SKM-1 treated with dmso at 0.1 percent for 144 hours (cell line): Measurements from ENCODE around the gene DNAH17.

Experiments
- DNase-seq: peaks from one replicate; lab custom pipeline; 2025; ENCODE audit not compliant: unreplicated experiment; lab: John Stamatoyannopoulos, UW

The DNAH17 gene, protein sequence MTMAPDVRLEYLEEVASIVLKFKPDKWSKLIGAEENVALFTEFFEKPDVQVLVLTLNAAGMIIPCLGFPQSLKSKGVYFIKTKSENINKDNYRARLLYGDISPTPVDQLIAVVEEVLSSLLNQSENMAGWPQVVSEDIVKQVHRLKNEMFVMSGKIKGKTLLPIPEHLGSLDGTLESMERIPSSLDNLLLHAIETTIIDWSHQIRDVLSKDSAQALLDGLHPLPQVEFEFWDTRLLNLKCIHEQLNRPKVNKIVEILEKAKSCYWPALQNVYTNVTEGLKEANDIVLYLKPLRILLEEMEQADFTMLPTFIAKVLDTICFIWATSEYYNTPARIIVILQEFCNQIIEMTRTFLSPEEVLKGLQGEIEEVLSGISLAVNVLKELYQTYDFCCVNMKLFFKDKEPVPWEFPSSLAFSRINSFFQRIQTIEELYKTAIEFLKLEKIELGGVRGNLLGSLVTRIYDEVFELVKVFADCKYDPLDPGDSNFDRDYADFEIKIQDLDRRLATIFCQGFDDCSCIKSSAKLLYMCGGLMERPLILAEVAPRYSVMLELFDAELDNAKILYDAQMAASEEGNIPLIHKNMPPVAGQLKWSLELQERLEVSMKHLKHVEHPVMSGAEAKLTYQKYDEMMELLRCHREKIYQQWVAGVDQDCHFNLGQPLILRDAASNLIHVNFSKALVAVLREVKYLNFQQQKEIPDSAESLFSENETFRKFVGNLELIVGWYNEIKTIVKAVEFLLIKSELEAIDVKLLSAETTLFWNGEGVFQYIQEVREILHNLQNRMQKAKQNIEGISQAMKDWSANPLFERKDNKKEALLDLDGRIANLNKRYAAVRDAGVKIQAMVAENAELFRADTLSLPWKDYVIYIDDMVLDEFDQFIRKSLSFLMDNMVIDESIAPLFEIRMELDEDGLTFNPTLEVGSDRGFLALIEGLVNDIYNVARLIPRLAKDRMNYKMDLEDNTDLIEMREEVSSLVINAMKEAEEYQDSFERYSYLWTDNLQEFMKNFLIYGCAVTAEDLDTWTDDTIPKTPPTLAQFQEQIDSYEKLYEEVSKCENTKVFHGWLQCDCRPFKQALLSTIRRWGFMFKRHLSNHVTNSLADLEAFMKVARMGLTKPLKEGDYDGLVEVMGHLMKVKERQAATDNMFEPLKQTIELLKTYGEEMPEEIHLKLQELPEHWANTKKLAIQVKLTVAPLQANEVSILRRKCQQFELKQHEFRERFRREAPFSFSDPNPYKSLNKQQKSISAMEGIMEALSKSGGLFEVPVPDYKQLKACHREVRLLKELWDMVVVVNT (N-terminal part only)

DNA sequence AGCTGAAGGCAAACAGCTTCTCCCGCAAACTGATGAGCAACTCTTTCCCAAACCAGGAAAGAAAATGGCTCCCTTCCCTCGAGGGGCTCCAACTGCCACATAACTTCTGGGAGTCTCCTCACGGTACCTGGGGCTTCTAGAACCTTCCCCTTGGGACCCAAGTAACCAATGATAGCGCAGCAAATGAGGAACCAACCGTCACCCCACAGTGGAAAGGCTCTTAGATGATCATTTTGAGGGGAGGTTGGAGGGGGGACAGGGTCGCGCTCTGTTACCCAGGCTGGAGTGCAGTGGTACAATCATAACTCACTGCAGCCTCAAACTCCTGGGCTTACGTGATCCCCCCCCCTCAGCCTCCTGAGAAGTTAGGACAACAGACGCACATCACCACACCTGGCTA lies at the start of gene DNAH17:
TSS of gene DNAH17 (minus strand) at position 101 of the 400 bp plus-strand sequence. CDS start 2,339 bp downstream, outside the sequence.
- no peak for DNase-seq

DNA sequence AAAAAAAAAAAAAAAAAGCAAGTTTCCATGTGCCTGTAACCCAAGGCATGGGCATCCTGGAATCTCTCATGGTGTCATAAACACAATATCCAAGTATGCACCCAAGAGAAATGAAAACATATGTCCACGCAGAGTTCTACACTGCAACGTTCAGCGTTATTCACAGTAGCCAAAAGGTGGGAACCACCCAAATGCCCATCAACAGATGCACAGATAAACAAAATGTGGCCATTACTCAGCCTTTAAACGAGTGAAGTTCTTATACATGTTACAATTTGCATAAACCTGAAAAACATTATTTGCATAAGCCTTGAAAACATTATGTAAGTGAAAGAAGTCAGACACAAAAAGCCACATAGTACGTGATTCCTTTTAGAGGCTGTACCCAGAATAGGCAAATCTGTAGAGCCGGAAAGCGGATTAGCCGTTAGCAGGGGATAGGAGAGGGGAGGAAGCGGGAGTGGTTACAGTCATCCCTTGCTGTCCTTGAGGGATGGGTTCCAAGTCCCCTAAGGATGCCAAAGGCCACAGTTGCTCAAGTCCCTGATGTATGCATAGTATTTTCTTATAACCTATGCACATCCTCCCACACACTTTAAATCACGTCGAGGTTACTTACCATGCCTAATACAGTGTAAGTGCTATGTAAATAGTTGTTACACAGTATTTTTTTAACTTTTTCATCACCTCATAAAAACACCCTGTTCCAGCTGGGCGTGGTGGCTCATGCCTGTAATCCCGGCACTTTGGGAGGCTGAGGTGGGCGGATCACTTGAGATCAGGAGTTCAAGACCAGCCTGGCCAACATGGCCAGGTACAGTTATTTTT lies 47.3 kb upstream of the DNAH17 start:
- no peak for DNase-seq

DNA sequence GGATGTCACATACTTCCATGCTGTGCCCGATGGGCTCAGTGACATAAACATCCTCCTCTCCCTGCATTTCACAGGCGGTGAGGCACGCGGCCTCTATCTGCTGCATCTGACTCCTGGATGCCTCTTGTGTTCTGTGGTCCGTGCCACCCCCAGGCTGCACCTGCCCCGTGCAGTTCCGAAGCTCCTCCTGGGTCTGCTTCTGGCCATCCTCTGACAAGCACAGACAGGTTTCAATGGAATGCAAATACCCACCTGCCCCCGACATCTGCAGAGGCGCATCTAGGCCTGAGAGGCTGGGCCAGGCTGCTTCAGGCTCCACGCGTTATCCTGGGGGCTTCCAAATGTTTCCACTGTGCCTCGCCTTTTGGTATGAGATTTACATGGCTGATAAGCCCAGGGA lies 46.3 kb upstream of the DNAH17 start:
- DNase-seq, result no peak

DNA sequence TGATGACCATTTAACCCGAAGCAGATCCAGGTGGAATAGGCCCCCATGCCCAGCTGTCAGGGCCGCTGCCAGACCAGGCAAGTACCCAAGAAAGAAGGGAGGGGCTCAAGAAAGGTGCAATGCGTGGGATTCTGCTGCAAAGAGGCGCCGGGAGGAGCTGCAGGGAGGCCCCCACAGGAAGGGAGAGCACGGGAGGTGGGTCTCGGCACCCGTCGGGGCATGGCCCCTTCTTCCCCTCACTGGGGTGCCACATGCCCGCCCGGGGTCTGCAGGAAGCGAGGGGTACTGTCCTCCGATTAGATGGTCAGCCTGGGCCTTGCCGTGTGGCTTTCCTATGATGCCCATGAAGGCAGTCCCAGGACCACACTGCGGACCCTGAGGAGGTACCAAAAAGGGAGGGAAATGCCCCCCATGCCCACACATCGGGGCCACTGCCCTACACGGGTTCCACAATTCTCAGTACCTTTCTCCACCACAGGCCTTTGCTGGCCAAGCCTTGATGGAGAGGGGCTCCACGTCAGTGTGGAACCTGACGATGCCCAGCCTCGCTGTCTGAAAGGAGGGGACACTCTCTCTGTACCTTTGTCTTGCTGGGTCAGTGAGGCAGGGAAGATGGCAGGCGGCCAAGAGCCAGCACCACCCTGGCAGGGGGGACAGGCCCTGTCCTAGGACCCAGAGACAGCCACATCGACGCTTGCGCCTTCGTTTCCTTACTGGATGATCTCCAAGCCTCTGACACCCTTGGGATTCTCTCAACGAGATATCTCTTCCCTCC lies 45.5 kb upstream of the DNAH17 start:
- DNase-seq, result no peak

DNA sequence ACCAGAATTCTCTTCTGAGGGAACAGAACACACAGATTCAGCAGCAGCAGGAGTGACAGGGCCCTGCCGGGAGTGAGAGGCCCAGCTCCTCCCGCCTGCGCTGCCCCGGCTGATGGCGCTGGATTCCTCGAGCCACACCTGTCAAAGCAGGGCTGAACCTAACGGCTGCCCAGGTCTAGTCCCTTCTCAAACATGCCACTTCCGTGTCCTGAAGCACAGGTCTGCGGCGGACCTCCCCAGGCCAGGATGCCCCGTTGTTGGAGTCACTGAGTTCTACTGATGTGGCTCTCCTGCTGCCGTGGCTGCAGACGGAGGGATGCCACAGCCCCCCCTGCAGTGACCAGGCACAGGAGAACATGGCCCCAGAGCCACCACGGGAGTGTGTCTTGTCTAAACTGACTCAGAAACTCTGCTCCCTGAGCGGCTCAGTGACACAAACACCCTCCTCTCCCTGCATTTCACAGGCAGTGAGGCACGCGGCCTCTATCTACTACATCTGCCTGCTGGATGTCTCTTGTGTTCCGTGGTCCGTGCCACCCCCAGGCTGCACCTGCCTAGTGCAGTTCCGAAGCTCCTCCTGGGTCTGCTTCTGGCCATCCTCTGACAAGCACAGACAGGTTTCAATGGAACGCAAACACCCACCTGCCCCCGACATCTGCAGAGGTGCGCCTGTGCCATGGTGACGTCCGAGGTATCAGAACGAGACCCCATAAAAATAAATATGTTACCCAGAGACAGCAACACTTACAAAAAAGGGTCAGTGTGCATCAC lies 44.7 kb upstream of the DNAH17 start:
- DNase-seq, result no peak

DNA sequence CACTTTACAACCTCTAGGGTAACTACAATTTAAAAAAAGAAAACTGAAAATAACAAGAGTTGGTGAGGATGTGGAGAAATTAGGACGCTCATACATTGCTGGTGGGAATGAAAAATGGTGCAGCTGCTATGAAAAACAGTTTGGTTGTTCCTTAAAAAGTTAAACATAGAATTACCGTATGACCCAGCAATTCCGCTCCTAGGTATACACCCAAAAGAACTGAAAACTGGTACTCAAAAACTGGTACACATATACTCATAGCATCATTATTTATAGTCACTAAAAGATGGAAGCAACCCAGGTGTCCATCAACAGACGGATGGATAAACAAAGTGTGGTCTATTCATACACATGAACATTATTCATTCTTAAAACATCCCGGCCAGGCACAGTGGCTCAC lies 42.9 kb upstream of the DNAH17 start:
- DNase-seq, result no peak

DNA sequence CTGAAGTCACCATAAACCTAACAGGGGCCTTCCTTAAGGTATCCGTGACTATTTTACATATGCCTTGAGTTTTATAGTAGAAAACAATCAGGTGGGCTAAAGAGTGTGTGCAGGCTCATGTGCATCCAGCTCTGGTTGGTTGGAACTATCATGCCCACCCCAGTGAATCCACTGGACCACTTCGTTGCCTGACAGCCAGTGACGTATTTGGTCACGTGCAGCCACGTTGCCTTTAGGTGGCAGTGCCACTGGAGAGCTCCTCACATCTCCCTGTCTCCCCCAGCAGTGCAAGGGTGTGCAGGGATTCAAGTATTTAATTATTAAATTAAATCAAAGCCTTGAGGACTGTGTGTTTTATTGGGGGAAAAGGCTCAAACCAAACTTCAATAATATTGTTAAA lies 42.1 kb upstream of the DNAH17 start:
- no peak for DNase-seq

DNA sequence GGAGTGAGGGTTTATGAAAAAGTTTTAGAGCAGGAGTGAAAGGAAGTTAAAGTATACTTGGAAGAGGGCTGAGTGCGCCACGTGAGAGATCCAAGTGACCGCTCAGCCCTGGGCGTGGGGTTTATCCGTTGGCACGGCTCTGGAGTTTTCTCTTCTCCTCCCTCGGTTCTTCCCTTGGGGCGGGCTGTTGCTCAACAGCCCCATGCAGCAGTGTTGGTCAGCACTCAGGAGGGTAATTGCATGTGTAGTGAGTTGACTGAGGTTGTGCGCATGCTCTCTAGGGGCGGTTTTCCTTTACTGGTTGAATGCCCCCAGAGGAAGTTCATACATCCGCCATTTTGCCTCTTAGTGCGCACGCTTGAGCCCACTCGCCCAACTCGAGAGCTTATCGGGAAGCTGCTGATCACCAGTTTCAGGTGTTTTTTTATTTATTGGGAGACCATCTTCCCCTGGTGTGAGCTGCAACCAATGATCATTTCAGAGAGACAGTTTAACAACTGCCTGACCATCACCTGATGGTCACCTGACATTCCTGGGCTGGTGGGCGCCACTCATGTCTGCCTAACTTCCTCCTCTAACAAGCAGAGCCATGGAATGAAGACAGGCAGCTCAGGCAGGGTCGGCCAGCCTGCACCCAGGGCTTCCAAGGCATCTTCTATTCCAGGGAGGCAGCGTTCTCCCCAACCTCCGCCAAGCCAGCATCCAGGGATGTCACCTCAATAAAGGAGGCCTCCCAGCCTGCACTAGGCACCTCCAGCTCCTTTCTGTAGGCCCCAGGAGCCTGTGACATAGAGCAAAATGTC lies 41.3 kb upstream of the DNAH17 start:
- no peak for DNase-seq

DNA sequence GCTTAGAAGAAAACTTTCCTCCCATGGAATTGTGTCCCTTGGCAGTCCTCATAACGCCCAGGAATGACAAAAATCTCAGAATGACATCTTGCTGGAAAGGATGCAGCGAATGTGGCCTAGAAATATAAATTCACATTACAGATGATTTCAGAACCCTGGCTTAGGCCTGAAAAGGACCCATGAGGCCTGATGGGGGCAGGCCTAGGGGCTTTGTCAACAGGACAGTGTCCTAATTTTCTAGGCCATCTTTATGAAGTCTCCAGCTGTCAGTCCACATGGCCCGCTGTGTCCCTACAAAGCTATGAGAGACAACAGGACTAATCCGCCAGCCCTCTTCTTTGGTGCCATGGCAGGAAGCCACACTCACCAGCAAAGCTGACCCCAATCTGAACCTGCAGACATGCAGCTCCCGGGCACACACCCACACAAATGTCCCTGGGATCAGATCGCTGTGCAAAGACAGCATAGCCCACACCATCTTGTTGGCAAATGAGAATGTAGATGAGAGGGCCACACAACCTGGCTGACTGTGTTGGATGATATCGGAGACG lies 40.4 kb upstream of the DNAH17 start:
- DNase-seq, result no peak

DNA sequence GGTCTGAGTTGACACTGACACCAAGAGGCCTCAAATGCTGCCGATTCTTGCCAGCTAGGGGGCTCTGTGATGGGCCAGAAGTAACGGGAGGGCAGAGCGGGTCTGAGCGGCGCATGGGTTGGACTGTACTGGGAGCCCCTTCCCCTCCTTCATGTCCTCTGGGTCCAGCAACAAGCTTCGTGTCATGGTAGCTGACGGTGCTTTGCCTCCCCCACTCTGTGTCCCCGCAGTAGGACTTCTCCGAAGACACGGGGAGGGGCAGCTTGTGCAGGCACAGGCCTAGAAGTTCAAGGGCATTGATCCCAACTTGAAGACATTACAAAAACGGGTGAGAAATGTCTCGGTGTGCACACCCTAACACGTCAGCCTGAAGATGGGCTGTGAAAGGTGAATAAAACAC lies 39.8 kb upstream of the DNAH17 start:
- no peak for DNase-seq

DNA sequence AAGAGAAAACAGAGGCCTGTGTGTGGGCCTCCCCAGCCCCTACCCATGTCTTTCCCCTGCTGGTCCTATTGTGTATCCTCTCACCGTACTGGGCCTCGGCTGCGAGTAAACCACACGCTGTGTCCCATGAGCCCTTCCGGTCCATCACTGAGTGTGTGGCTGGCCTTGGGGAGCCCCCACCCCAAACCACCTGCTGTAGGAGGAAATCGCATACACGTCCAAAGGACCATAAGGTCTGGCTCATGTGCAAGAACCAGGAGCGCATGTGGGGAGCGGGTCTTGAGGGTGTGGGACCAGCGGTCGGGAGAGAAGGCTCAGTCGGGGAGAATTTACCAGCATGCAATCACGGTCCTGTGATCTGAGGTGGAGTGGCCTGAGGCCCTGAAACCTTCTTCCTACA lies 38.4 kb upstream of the DNAH17 start:
- DNase-seq, result no peak

DNA sequence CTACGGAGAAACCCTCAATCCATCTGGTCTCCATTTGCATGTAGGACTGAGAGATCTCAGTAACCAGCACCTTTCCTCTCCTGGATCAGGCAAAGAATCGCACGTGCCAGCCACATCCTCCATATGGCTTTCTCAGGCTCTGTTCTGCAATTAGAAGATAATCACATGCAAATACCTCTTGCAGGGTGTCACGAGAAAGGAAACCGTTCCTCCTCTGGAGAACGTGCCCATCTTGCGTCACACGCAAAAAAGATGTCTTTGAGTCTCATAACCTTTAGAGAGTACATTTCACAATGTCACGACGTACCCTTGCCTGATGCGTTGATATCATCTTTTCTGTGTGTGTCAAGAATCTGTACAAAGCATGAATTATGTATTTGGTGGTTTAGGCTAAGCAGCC lies 36.2 kb upstream of the DNAH17 start:
- DNase-seq, result no peak

DNA sequence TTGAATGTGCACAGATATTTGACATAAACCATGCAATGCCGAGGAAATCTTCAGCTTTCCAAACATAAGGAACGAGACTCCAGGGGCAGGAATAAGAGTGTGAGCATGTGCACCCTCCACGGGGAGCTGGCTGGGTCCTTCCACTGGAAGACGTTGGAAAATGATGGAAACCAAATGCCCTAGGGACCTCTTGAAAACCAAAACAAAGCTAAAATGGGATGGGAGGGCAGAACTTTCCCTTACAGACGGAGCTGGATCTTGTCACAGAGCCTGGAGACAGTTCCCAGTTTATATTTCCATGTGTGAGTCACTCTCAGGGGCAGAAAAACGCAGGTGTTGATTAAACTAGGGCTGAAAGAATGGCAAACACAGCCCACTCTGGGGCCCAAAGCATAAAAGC lies 34.4 kb upstream of the DNAH17 start:
- DNase-seq, result no peak

DNA sequence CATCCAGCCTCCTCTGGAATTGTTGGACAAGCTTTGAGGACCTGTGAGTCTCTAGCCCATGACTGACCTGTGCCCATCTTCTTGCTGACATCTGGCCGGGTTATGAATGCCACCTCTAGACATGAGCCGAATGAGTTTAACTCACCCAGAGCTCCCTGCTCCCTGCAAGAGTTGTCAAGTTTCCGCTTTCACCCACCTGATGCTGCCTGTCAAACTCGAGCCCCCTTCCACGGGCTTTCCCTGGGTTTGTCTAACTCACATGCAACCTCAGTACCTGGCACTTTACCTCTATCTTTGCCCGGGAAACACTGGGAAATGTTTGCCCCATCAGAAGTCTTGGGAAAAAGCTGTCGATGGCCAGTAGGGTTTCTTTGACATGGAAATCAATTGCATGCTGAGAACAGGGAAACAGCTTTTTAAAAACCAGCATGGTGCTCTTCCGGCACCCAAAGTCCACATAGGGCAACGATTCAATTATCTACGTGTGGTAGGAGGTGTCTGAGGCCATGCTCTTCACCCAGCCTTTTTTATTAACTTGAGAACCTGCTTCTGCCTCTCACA lies 33.8 kb upstream of the DNAH17 start:
- DNase-seq, result no peak

DNA sequence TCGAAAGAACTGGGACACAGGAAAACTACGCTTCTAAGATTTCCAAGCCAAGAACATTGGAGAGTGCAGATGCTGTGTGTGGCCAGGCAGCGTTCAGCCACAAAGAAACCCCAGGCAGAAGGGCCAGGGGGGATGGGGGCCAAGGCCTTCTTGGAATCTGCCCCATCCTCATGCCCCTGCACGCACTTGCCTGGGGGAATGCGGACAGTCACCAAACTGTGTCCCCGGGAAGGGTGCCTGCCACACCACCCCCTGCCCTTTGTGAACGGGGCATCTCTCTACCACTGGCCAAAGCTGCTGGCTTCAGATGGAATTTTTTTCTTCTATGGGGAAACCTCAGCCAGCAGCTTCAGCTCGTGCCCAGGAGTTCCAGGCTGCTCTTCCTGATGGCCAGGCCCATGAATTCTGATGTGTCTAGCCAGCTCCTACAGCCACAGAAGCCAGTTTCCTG lies 32.0 kb upstream of the DNAH17 start:
- no peak for DNase-seq

DNA sequence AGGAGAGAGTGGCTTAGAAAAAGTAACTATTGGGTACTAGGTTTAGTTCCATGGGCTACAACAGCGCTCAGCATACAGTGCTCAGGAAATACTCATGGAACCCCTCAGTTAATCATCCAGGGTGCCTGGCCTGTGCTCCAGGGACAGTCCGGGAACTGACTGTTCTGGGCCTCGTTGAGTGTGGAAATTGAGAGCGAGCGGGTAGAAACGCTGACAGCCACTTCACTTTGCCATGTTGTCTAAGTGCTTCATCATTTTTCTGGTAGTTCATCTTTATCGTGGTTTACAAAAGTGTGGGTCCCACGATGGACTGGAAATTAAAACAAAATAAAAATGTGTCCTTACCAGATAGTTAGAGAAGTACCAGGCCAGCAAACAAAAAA lies 31.6 kb upstream of the DNAH17 start:
- no peak for DNase-seq

DNA sequence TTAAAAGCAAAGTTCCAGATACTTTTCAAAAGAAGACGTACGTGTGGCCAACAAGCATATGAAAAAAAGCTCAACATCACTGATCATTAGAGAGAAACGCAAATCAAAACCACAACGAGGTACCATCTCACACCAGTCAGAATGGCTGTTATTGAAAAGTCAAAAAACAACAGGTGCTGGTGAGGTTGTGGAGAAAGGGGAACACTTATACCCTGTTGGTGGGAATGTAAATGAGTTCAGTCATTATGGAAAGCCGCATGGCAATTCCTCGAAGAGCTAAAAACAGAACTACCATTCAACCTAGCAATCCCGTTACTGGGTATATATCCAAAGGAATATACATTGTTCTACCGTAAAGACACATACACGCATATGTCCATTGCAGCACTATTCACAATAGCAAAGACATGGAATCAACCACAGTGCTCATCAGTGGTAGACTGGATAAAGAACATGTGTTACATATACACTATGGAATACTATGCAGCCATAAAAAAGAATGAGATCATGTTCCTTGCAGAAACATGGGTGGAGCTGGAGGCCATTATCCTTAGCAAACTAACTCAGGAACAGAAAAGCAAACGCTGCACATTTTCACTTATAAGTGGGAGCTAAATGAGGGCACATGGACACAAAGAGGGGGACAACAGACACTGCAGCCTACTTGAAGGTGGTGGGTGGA lies 31.1 kb upstream of the DNAH17 start:
- no peak for DNase-seq
